Calu3 (cell line): Measurements from ENCODE around the gene MPC1. TPM values are rescaled to one million over a fixed set of nuclear protein-coding genes. Genes with fewer than 3 reads are reported as not detected.
"Not testable (repeated sequence)": the region's sequence is repeated elsewhere in the genome, so short reads cannot be mapped to it uniquely, and the experiment has no call there.

Experiments used
- BruUV-seq: library from RNA; stranded (reverse); fragments of 400-500 nt; replicated peaks from 2 replicates; lab custom pipeline; 2021; lab: Mats Ljungman, UMichigan
- CTCF ChIA-PET: fragments of 300-600 bp; sonication (Branson Sonifier 250); formaldehyde crosslinking; loops from one replicate; lab custom pipeline; 2022; ENCODE audit warnings: antibody characterized with exemption; lab: Charles Lee
- DNase-seq: peaks from one replicate; pipeline ENCODE4 v3.0.0; 2022
- H3K27ac Mint-ChIP-seq: one replicate; pipeline ENCODE4 v1.8.0; 2022; ENCODE audit warnings: mixed read lengths; ENCODE audit not compliant: unreplicated experiment
- H3K27me3 Mint-ChIP-seq: one replicate; pipeline ENCODE4 v1.8.0; 2022; ENCODE audit warnings: mixed read lengths; ENCODE audit not compliant: unreplicated experiment
- H3K36me3 Mint-ChIP-seq: one replicate; pipeline ENCODE4 v1.8.0; 2022; ENCODE audit warnings: mild to moderate bottlenecking, moderate library complexity, mixed read lengths; ENCODE audit not compliant: insufficient read depth, unreplicated experiment
- H3K4me1 Mint-ChIP-seq: one replicate; pipeline ENCODE4 v1.8.0; 2022; ENCODE audit warnings: mild to moderate bottlenecking, low read depth, mixed read lengths; ENCODE audit not compliant: unreplicated experiment
- H3K4me3 Mint-ChIP-seq: one replicate; pipeline ENCODE4 v1.8.0; 2022; ENCODE audit warnings: mild to moderate bottlenecking, low read depth, moderate library complexity, mixed read lengths; ENCODE audit not compliant: unreplicated experiment
- H3K9me3 Mint-ChIP-seq: one replicate; pipeline ENCODE4 v1.8.0; 2022; ENCODE audit warnings: low read depth, mixed read lengths; ENCODE audit not compliant: unreplicated experiment
- CTCF ChIP-seq: fragments of 200-600 bp; IDR thresholded peaks from one replicate; pipeline ENCODE4 v1.8.0; 2022; ENCODE audit warnings: antibody characterized with exemption; ENCODE audit not compliant: unreplicated experiment
- intact Hi-C: fragments of 100-400 bp; cut with micrococcal nuclease; formaldehyde crosslinking; loops from one replicate; pipeline ENCODE4 v1.10.0; 2022; ENCODE audit not compliant: unreplicated experiment
- total RNA-seq: library from RNA; stranded (reverse); gene quantifications from 2 replicates; pipeline ENCODE4 v1.2.3, GENCODE V29; 2022

Gene MPC1
- total RNA-seq, 1 experiment from 2014 or later = 48.9 TPM

- Mint-ChIP-seq H3K4me1 (no peaks in the 10 kb centered on the region), H3K27ac (no peak overlapping the region), H3K27me3 (peaks cover 19% of the 10 kb centered on the region), H3K4me3 (no peak overlapping the region), H3K9me3 (no peaks in the 10 kb centered on the region), H3K36me3 (no peaks in the 10 kb centered on the region)
- intact Hi-C loops = no loop called here
- CTCF ChIA-PET = interaction anchor here (1.1 kb wide), 1 partner anchor 20 kb away, joined by 3 read pairs; no protein-coding TSS in a partner anchor
- no TSS peak for BruUV-seq
- DNase-seq = no peak
- TF ChIP-seq CTCF = no peak
Observed at GRCh38 chr6:166395351-166395750, 12.6 kb upstream of the MPC1 start.

- TF ChIP-seq CTCF = no peak
- CTCF ChIA-PET = interaction anchor here (1.1 kb wide), 1 partner anchor 19 kb away, joined by 3 read pairs; no protein-coding TSS in a partner anchor
- intact Hi-C loops = no loop called here
- H3K36me3 Mint-ChIP-seq = no peaks in the 10 kb centered on the region
- DNase-seq = no peak
- BruUV-seq = no TSS peak
- H3K4me1 Mint-ChIP-seq = peaks cover 4% of the 10 kb centered on the region
- peaks cover 19% of the 10 kb centered on the region for H3K27me3 Mint-ChIP-seq
- H3K9me3 Mint-ChIP-seq = no peaks in the 10 kb centered on the region
- no peak overlapping the region for H3K4me3 Mint-ChIP-seq
- H3K27ac Mint-ChIP-seq = no peak overlapping the region
Observed at GRCh38 chr6:166394036-166394892, 11.5 kb upstream of the MPC1 start.

- H3K27me3 Mint-ChIP-seq = peaks cover 13% of the 10 kb centered on the region
- intact Hi-C loops = no loop called here
- no peak for DNase-seq
- no peaks in the 10 kb centered on the region for H3K9me3 Mint-ChIP-seq
- no TSS peak for BruUV-seq
- H3K36me3 Mint-ChIP-seq = no peaks in the 10 kb centered on the region
- H3K4me1 Mint-ChIP-seq = peaks cover 9% of the 10 kb centered on the region
- CTCF ChIA-PET = no interaction called here
- no peak overlapping the region for H3K27ac Mint-ChIP-seq
- no peak for TF ChIP-seq CTCF
- no peak overlapping the region for H3K4me3 Mint-ChIP-seq
Observed at GRCh38 chr6:166393535-166393823, 10.7 kb upstream of the MPC1 start.

- CTCF ChIA-PET = interaction anchor here (0.6 to 1.0 kb wide), 2 partner anchors 7 to 1308 kb away, joined by 3 read pairs; no protein-coding TSS in a partner anchor
- BruUV-seq, DNase-seq, H3K9me3 Mint-ChIP-seq, H3K27ac Mint-ChIP-seq, H3K36me3 Mint-ChIP-seq, intact Hi-C loops, H3K4me3 Mint-ChIP-seq: not testable (repeated sequence)
- Mint-ChIP-seq H3K27me3 (peaks cover 11% of the 10 kb centered on the region), H3K4me1 (peaks cover 11% of the 10 kb centered on the region)
Observed at GRCh38 chr6:166392755-166393534, 10.2 kb upstream of the MPC1 start.
